Activated CD8-positive, alpha-beta T cell treated with anti-CD3 and anti-CD28 coated beads for 36 hours (primary cell): ENCODE measurements around the gene EPN1. TPM values are rescaled to one million over a fixed set of nuclear protein-coding genes. Genes with fewer than 3 reads are reported as not detected.

Experiments used
- ATAC-seq: fragments of 200-7000 bp; cut with Tn5 transposase; one replicate; pipeline ENCODE4 v1.10.0; 2021; ENCODE audit warnings: mild to moderate bottlenecking, moderate library complexity
- CTCF ChIA-PET: fragments of 350-600 bp; sonication (Branson Sonifier 250); formaldehyde crosslinking; loops from one replicate; lab custom pipeline; 2021; ENCODE audit warnings: antibody characterized with exemption; lab: Charles Lee
- POLR2A ChIA-PET: fragments of 350-600 bp; sonication (Branson Sonifier 250); formaldehyde crosslinking; loops from one replicate; lab custom pipeline; 2021; ENCODE audit warnings: antibody characterized with exemption; lab: Charles Lee
- DNase-seq: peaks from one replicate; pipeline ENCODE4 v3.0.0-alpha.2; 2020
- H3K27ac Mint-ChIP-seq: one replicate; pipeline ENCODE4 v1.8.0; 2021; ENCODE audit warnings: mild to moderate bottlenecking, mixed read lengths
- H3K27me3 Mint-ChIP-seq: one replicate; pipeline ENCODE4 v1.8.0; 2021; ENCODE audit warnings: mixed read lengths
- H3K36me3 Mint-ChIP-seq: one replicate; pipeline ENCODE4 v1.8.0; 2021; ENCODE audit warnings: low read depth, mixed read lengths
- H3K4me1 Mint-ChIP-seq: one replicate; pipeline ENCODE4 v1.8.0; 2021; ENCODE audit warnings: low read depth, mixed read lengths
- H3K4me3 Mint-ChIP-seq: one replicate; pipeline ENCODE4 v1.8.0; 2021; ENCODE audit warnings: mild to moderate bottlenecking, moderate library complexity, mixed read lengths
- H3K9me3 Mint-ChIP-seq: one replicate; pipeline ENCODE4 v1.8.0; 2021; ENCODE audit warnings: mixed read lengths
- CTCF ChIP-seq: fragments of 200-600 bp; IDR thresholded peaks from one replicate; pipeline ENCODE4 v1.8.0; 2022; ENCODE audit warnings: antibody characterized with exemption, mild to moderate bottlenecking
- intact Hi-C: fragments of 100-400 bp; cut with micrococcal nuclease; formaldehyde crosslinking; loops from one replicate; pipeline ENCODE4 v1.10.0; 2022
- total RNA-seq, 2 experiments: library from RNA; stranded (reverse); gene quantifications; one replicate each; pipeline ENCODE4 v1.2.3, GENCODE V29; 2021

Gene EPN1
- total RNA-seq, 2 experiments from 2014 or later: 36.2 to 37.7 TPM

DNA sequence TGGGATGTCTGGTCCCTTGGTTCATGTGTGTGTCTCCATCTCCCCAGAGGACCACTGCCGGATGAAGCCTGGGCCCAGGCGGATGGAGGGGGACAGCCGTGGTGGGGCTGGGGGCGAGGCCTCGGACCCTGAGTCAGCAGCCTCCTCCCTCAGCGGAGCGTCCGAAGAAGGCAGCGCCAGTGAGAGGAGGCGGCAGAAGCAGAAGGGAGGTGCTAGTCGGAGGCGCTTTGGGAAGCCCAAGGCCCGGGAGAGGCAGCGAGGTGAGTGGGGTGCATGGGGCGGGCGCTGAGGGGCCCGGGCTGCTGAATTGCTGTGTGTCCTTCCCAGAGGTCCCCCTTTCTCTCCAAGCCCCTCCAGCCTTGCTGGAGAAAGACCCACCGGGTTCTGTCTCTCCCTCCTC is 23.8 kb upstream of the EPN1 start:
- ChIA-PET POLR2A (no interaction called here), CTCF (no interaction called here)
- ATAC-seq (no peak), DNase-seq (no peak)
- peaks cover 32% of the 10 kb centered on the region for H3K36me3 Mint-ChIP-seq
- no peak overlapping the region for H3K27ac Mint-ChIP-seq
- no peak overlapping the region for H3K4me3 Mint-ChIP-seq
- peaks cover 40% of the 10 kb centered on the region for H3K4me1 Mint-ChIP-seq
- no peaks in the 10 kb centered on the region for H3K27me3 Mint-ChIP-seq
- no peaks in the 10 kb centered on the region for H3K9me3 Mint-ChIP-seq
- intact Hi-C loops: loop anchor here (10.0 kb wide), 1 partner anchor 396 kb away; the partner anchor contains the start of gene PPP6R1
- TF ChIP-seq CTCF: no peak

- CTCF ChIA-PET: interaction anchor here (0.8 to 3.4 kb wide), 9 partner anchors 8 to 393 kb away, joined by 3 to 45 read pairs (median 4); partner anchors contain the start of gene ZNF581
- no peak for TF ChIP-seq CTCF
- H3K27ac Mint-ChIP-seq: no peak overlapping the region
- DNase-seq: no peak
- intact Hi-C loops: loop anchor here (10.0 kb wide), 1 partner anchor 398 kb away; the partner anchor contains the start of gene PPP6R1
- no peaks in the 10 kb centered on the region for H3K9me3 Mint-ChIP-seq
- peaks cover 36% of the 10 kb centered on the region for H3K4me1 Mint-ChIP-seq
- no peaks in the 10 kb centered on the region for H3K27me3 Mint-ChIP-seq
- H3K4me3 Mint-ChIP-seq: peak overlapping the region; percentile 98
- peaks cover 37% of the 10 kb centered on the region for H3K36me3 Mint-ChIP-seq
- POLR2A ChIA-PET: interaction anchor here (0.7 to 1.5 kb wide), 6 partner anchors 7 to 167 kb away, joined by 3 to 12 read pairs (median 4); partner anchors contain the start of gene ZNF581
- ATAC-seq: no peak
Observed at GRCh38 chr19:55652311-55653128, 22.5 kb upstream of the EPN1 start.

DNA sequence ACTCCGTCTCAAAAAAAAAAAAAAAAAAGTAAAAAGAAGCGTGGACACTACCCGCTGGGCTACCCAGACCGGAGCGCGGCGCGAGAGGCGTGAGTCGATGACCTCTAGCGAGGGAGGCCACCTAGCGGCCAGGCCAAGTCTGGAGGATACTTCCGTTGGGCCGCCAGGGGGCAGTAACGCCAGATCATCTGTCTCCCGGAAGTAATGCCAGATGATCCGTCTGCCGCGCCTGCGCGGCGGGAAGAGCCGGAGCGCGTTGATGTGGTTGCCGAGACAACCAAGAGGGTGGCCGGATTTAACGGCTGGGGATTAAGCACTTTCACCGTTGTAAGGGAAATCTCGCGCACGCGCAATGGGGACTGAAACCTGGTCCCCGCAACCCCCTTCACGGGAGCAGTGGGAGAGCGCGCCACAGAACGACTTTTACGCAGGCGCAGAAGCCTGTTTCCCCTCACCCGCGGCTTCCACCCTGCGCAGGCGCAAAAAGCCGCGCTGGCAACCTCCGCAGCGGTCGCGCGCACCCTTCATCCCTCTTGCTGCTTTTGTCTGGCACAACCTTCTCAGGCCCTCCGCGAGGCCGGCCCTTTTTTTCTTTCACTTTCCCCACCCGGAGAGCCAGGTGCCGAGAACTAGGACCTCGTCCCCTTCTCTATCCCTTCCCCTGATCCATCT is 21.2 kb upstream of the EPN1 start:
- H3K4me1 Mint-ChIP-seq: peaks cover 42% of the 10 kb centered on the region
- H3K27me3 Mint-ChIP-seq: no peaks in the 10 kb centered on the region
- peak overlapping the region; percentile 99 for H3K27ac Mint-ChIP-seq
- ATAC-seq (peak; percentile 45), DNase-seq (peak; percentile 97)
- H3K36me3 Mint-ChIP-seq: peaks cover 40% of the 10 kb centered on the region
- no peaks in the 10 kb centered on the region for H3K9me3 Mint-ChIP-seq
- POLR2A ChIA-PET: interaction anchor here (0.7 to 1.7 kb wide), 8 partner anchors 8 to 27 kb away, joined by 3 to 12 read pairs (median 4); partner anchors contain the start of gene ZNF581
- intact Hi-C loops: loop anchor here (10.0 kb wide), 1 partner anchor 399 kb away; the partner anchor contains the start of gene PPP6R1
- peak; percentile 99 for TF ChIP-seq CTCF
- H3K4me3 Mint-ChIP-seq: peak overlapping the region; percentile 98
- CTCF ChIA-PET: interaction anchor here (0.8 to 3.4 kb wide), 17 partner anchors 9 to 394 kb away, joined by 3 to 45 read pairs (median 6); partner anchors contain the start of genes FIZ1, ZNF524, ZNF581 and ZNF865

- Mint-ChIP-seq H3K27ac (peak overlapping the region; percentile 99), H3K36me3 (peaks cover 41% of the 10 kb centered on the region), H3K9me3 (no peaks in the 10 kb centered on the region), H3K4me3 (peak overlapping the region; percentile 98), H3K27me3 (no peaks in the 10 kb centered on the region), H3K4me1 (peaks cover 39% of the 10 kb centered on the region)
- ATAC-seq (peak; percentile 81), DNase-seq (peak; percentile 100)
- no peak for TF ChIP-seq CTCF
- POLR2A ChIA-PET: interaction anchor here (0.7 to 1.7 kb wide), 7 partner anchors 9 to 270 kb away, joined by 3 to 11 read pairs (median 4); partner anchors contain the start of genes TMEM238 and ZNF581
- intact Hi-C loops: loop anchor here (10.0 kb wide), 1 partner anchor 400 kb away; the partner anchor contains the start of gene PPP6R1
- CTCF ChIA-PET: interaction anchor here (0.8 to 3.4 kb wide), 11 partner anchors 9 to 179 kb away, joined by 3 to 45 read pairs (median 7); partner anchors contain the start of genes FIZ1, ZNF524 and ZNF865
Observed at GRCh38 chr19:55654323-55654867, 20.6 kb upstream of the EPN1 start.
